Measurements from ENCODE around the gene BEST4.

- TF ChIP-seq CTCF (IDR thresholded peaks at IDR 0.05; ENCODE audit: low read length) (no peak), EZH2 (IDR thresholded peaks at IDR 0.05; ENCODE audit: borderline replicate concordance, low read length) (no peak)
These were observed 10.8 kb upstream of the BEST4 start for GRCh38 chr1:44798481-44799365.

Data from OCI-LY1 (cell line).